Hepatocyte (in vitro differentiated cells): ENCODE measurements around the gene PPIP5K2.

ENCODE experiments used
- EZH2 ChIP-seq: fragments of 200-600 bp; sonication (generic); IDR thresholded peaks from 2 replicates; pipeline ENCODE4 v1.6.1; 2016; ENCODE audit warnings: antibody characterized with exemption, mild to moderate bottlenecking, borderline replicate concordance
- EZH2phosphoT487 ChIP-seq: fragments of 200-600 bp; sonication (generic); IDR thresholded peaks from one replicate; pipeline ENCODE4 v1.6.1; 2018; ENCODE audit warnings: antibody characterized with exemption, mild to moderate bottlenecking, low read depth, moderate library complexity; ENCODE audit not compliant: unreplicated experiment, severe bottlenecking
- TF ChIP-seq, protein P1 (sequence below): fragments of 200-600 bp; sonication (generic); IDR thresholded peaks from 2 replicates; pipeline ENCODE4 v1.5.1; 2016; ENCODE audit warnings: antibody characterized with exemption, mild to moderate bottlenecking; ENCODE audit not compliant: poor library complexity

DNA sequence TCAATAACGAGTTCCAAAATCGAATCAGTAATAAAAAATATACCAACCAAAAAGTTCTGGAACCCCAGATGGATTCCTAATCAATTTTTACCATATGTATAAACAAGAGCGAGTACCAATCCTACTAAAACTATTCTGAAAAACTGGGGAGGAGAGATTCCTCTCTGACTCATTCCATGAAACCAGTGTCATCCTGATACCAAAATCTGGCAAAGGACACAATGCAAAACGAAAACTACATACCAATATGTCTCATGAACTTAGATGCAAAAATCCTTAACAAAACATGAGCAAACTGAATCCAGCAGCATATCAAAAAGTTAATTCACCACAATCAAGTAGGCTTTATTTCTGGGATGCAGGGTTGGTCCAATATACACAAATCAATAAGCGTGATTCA is 108.0 kb downstream of the PPIP5K2 start:
- TF ChIP-seq EZH2phosphoT487 (no peak), EZH2 (no peak)
- TF ChIP-seq, protein P1, sequence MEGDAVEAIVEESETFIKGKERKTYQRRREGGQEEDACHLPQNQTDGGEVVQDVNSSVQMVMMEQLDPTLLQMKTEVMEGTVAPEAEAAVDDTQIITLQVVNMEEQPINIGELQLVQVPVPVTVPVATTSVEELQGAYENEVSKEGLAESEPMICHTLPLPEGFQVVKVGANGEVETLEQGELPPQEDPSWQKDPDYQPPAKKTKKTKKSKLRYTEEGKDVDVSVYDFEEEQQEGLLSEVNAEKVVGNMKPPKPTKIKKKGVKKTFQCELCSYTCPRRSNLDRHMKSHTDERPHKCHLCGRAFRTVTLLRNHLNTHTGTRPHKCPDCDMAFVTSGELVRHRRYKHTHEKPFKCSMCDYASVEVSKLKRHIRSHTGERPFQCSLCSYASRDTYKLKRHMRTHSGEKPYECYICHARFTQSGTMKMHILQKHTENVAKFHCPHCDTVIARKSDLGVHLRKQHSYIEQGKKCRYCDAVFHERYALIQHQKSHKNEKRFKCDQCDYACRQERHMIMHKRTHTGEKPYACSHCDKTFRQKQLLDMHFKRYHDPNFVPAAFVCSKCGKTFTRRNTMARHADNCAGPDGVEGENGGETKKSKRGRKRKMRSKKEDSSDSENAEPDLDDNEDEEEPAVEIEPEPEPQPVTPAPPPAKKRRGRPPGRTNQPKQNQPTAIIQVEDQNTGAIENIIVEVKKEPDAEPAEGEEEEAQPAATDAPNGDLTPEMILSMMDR: no peak
